GM12801 (cell line): Measurements from ENCODE around the gene OR52E8.

ENCODE experiments used
- CTCF ChIP-seq: IDR thresholded peaks from one replicate; pipeline ENCODE4 v1.5.1; 2011; ENCODE audit warnings: control low read depth; ENCODE audit not compliant: insufficient read length; ENCODE audit errors: extremely low read depth

The OR52E8 gene

GRCh38 chr11:5831196-5831829 lies 26.2 kb downstream of the OR52E8 start:
- TF ChIP-seq CTCF: no peak

- no peak for TF ChIP-seq CTCF
Observed at GRCh38 chr11:5818245-5818886, 39.1 kb downstream of the OR52E8 start.

GRCh38 chr11:5815534-5815933 lies 42.0 kb downstream of the OR52E8 start:
- no peak for TF ChIP-seq CTCF

GRCh38 chr11:5809905-5810795 lies 47.3 kb downstream of the OR52E8 start:
- TF ChIP-seq CTCF: no peak

GRCh38 chr11:5809122-5809519 lies 48.4 kb downstream of the OR52E8 start:
- TF ChIP-seq CTCF: no peak

GRCh38 chr11:5808500-5809121 lies 48.9 kb downstream of the OR52E8 start, which contains the start of gene OR52N2:
TSS of gene OR52N2 (plus strand) at chr11:5808924. CDS start at chr11:5820336, 11,412 bp downstream.
- TF ChIP-seq CTCF: peak; percentile 7

- TF ChIP-seq CTCF: no peak
Observed at GRCh38 chr11:5807580-5807979, 49.9 kb downstream of the OR52E8 start.
